Stimulated activated CD8-positive, alpha-beta memory T cell treated with anti-CD3 and anti-CD28 coated beads, Interleukin-15, amount 100 ng/mL, for 48 hours (primary cell): ENCODE results near the gene RASGEF1C.
"Not testable (repeated sequence)": the region's sequence is repeated elsewhere in the genome, so short reads cannot be mapped to it uniquely, and the experiment has no call there.

Experiments
- DNase-seq, 2 donors: peaks; one replicate each; pipeline ENCODE4 v3.0.0-alpha.2; 2020; ENCODE audit warnings: low read depth in 2 of 2

RASGEF1C gene

GRCh38 chr5:180211761-180212035 lies 2.7 kb upstream of the RASGEF1C start:
- DNase-seq = no peak

- no peak for DNase-seq
Measured at GRCh38 chr5:180210961-180211760, 2.1 kb upstream of the RASGEF1C start.

- not testable (repeated sequence) for DNase-seq
Measured at GRCh38 chr5:180210077-180210476, 1.1 kb upstream of the RASGEF1C start.

GRCh38 chr5:180208435-180209081 lies 453 bp downstream of the RASGEF1C start:
- DNase-seq = no peak

- no peak for DNase-seq
Measured at GRCh38 chr5:180208038-180208434, 975 bp downstream of the RASGEF1C start.

- DNase-seq = no peak
Measured at GRCh38 chr5:180207593-180207992, 1.4 kb downstream of the RASGEF1C start.

- DNase-seq = no peak
Measured at GRCh38 chr5:180206993-180207392, 2.0 kb downstream of the RASGEF1C start.

GRCh38 chr5:180205916-180206315 lies 3.1 kb downstream of the RASGEF1C start:
- no peak for DNase-seq

- no peak for DNase-seq
Measured at GRCh38 chr5:180204276-180204819, 4.7 kb downstream of the RASGEF1C start.

- DNase-seq = no peak
Measured at GRCh38 chr5:180202939-180203573, 6.0 kb downstream of the RASGEF1C start.

GRCh38 chr5:180201051-180201987 lies 7.7 kb downstream of the RASGEF1C start:
- no peak for DNase-seq

GRCh38 chr5:180199390-180199789 lies 9.6 kb downstream of the RASGEF1C start:
- DNase-seq = no peak

GRCh38 chr5:180198208-180198607 lies 10.8 kb downstream of the RASGEF1C start:
- no peak for DNase-seq

GRCh38 chr5:180197016-180197702 lies 11.9 kb downstream of the RASGEF1C start:
- DNase-seq = no peak

- no peak for DNase-seq
Measured at GRCh38 chr5:180194410-180195345, 14.3 kb downstream of the RASGEF1C start.

GRCh38 chr5:180193749-180194375 lies 15.1 kb downstream of the RASGEF1C start:
- no peak for DNase-seq

GRCh38 chr5:180191716-180192115 lies 17.3 kb downstream of the RASGEF1C start:
- no peak for DNase-seq

- DNase-seq = no peak
Measured at GRCh38 chr5:180187767-180188166, 21.2 kb downstream of the RASGEF1C start.

- no peak for DNase-seq
Measured at GRCh38 chr5:180180846-180181245, 28.2 kb downstream of the RASGEF1C start.
